Mammary epithelial cell (primary cell): ENCODE data around the gene TRAF1.

Experiments
- EZH2 ChIP-seq: IDR thresholded peaks from 2 replicates; pipeline ENCODE4 v1.6.1; 2012; ENCODE audit warnings: low read length, inconsistent platforms, borderline replicate concordance
- TF ChIP-seq, protein P1 (sequence below), 2 donors: IDR thresholded peaks in 1 of 2; conservative IDR thresholded peaks in 1 of 2; 2 replicates each; pipeline ENCODE4 v1.5.1; 2011 to 2012; ENCODE audit warnings: inconsistent platforms in 2 of 2, low read length in 2 of 2, mild to moderate bottlenecking in 2 of 2, control low read depth in 1 of 2, low read depth in 1 of 2; ENCODE audit not compliant: insufficient read depth in 1 of 2; ENCODE audit errors: extremely low read depth in 1 of 2

DNA sequence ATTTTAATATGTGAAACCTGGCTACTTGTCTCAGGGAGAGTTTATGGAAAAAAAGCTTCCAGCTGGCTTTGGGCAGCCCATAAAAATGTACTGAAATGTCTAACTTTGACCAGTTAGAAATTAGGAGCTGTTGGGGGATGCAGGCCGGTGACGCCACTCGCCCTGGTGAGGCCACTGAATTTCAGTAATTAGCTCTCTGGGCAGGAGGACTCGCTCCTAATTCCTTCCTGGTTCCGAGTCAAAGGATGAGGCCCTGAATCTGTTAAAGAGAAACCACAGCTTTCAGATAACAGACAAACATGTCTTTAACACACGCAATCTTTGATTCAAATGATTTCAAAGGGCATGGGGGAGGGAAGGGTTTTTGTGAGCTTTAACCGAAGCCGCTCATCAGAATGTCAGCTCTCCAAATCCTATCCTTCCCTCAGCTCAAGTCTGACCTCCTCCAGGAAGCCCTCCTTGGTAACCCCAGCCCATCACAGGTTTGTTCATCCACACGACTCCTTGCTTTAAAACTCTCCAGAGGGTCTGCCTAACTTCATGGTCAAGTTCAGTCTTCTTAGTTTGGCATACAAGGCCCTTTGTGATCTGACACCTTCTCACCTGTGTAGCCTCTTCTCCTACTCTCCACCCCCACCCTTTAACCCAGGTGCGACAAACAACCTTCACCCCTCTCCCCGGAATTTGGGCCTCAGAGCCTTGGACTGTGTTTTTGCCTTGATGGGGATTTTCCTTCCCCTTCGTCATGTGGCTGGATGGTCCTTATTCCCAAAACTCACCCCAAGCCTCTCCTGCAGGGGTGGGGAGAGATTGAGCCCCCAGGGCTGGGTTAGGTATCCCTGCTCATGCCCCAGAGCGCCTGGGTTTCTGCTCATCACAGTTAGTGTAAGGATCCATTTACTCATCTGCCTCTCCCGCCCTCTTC lies 36.0 kb downstream of the TRAF1 start:
- TF ChIP-seq, protein P1, sequence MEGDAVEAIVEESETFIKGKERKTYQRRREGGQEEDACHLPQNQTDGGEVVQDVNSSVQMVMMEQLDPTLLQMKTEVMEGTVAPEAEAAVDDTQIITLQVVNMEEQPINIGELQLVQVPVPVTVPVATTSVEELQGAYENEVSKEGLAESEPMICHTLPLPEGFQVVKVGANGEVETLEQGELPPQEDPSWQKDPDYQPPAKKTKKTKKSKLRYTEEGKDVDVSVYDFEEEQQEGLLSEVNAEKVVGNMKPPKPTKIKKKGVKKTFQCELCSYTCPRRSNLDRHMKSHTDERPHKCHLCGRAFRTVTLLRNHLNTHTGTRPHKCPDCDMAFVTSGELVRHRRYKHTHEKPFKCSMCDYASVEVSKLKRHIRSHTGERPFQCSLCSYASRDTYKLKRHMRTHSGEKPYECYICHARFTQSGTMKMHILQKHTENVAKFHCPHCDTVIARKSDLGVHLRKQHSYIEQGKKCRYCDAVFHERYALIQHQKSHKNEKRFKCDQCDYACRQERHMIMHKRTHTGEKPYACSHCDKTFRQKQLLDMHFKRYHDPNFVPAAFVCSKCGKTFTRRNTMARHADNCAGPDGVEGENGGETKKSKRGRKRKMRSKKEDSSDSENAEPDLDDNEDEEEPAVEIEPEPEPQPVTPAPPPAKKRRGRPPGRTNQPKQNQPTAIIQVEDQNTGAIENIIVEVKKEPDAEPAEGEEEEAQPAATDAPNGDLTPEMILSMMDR (conservative IDR thresholded peaks at IDR 0.05 in 1 of 2, IDR thresholded peaks at IDR 0.05 in 1 of 2; ENCODE audit: extremely low read depth in 1 of 2, insufficient read depth in 1 of 2, low read depth in 1 of 2, low read length in 2 of 2), result no peak
- TF ChIP-seq EZH2, result no peak
